Muscle of back (tissue), 11 donors: ENCODE results near the gene TOP2A. TPM values are rescaled to one million over a fixed set of nuclear protein-coding genes. Genes with fewer than 3 reads are reported as not detected.

Experiments
- DNase-seq, 3 donors: peaks; one replicate each; pipeline versions ENCODE4 v3.0.0 to v3.0.0-alpha.2; 2013
- polyA plus RNA-seq, 10 donors: library from polyadenylated mRNA; unstranded; fragments of 120-200 nt; gene quantifications; one replicate each; pipeline ENCODE4 v1.2.1, GENCODE V29; 2013; ENCODE audit not compliant: insufficient read length in 10 of 10

TOP2A gene
- polyA plus RNA-seq, 10 donors: 50.2 to 119 (median 78.6) TPM

DNA sequence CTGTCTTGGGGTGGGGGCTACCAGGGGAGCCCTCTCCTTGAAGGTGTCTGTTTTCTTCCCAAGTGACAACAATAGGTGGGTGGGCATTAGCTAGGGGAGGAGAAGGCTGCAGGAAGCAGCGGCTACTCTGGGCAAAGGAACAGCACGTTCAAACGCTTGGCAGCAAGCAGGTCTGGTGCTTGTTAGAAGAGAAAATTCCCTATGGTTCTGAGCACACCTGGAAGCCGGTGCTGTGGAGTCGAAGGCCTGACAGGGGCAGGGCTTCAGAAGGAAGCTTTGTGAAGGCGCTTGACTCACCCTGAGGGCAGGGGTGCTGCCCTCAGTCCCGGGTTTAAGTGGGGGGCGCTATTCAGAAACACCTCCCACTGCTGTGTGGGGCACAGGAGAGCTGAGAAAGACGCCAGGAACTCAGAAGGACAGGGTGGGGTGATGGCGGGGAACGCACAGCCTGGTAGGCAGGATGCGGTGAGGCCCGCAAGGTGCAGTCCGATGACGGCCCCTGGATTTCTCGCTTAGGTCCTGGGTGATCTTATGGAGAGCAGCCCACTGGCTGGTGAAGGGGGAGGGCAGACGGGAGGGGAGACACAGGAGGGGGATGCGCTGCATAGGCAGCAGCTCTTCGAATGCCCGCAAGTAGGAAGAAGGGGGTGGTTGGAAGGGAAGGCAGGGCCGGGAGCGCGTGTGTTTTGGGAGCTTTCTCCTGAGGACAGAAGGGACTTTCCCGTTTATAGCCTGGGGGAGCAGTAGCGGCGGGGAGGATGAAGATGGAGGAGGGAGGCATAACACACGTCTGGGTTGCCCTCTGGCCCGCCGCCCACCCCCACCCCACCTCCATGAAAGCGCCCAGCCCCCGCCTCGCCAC, 56.4 kb downstream of the TOP2A start:
- DNase-seq: peak in 1 of 3 donors; percentile 5

- no peak for DNase-seq
Measured at GRCh38 chr17:40360091-40360490, 57.6 kb downstream of the TOP2A start.

DNA sequence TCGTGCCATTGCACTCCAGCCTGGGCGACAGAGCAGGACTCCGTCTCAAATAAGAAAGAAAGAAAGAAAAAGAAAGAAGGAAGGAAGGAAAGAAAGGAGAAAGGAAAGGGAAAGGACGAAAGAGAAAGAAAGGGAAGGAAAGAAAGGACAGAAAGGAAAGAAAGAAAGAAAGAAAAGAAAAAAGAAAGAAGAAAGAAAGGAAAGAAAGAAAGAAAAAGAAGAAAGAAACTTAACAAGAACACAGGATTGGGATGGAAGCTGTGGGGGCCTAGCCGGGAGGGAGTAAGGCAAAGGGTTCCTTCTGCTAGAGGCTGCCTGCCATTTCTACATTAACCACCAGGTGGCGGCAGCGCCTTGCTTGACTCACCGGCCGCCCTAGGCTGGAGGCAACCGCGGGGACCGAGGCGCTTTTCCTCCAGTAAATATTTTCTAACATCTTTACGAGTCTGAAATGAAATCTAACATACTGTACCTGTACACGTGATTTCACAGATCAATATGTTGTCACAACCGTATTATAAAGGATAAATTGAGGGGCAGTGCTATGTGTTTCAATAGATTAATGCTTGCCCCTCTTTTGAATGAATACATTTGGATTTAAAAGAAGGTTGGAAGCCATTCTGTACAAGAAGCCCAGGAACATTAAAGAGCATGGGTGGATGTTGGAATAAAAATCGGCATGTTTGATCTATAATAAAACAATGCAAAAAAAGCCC, 59.2 kb downstream of the TOP2A start:
- peak; percentile 84 to 95 (median 90) for DNase-seq

DNA sequence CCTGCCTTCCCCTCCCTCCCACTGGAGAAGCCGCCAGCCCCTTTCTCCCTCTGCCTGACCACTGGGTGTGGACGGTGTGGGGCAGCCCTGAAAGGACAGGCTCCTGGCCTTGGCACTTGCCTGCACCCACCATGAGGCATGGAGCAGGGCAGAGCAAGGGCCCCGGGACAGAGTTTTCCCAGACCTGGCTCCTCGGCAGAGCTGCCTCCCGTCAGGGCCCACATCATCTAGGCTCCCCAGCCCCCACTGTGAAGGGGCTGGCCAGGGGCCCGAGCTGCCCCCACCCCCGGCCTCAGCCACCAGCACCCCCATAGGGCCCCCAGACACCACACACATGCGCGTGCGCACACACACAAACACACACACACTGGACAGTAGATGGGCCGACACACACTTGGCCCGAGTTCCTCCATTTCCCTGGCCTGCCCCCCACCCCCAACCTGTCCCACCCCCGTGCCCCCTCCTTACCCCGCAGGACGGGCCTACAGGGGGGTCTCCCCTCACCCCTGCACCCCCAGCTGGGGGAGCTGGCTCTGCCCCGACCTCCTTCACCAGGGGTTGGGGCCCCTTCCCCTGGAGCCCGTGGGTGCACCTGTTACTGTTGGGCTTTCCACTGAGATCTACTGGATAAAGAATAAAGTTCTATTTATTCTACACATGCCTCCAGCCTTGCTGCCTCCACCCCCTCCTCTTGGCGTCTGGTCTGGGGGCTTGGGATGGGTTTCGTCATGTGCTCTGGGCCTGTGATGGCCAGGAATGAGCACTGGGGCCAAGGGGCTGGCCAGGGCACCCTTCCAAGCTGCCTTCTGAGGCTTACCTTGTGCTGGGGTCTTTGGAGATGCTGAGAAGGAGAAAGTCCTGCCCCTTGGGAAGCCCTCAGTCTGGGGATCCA, 60.5 kb downstream of the TOP2A start:
- peak in 1 of 3 donors; percentile 50 for DNase-seq

GRCh38 chr17:40355804-40356758, 61.6 kb downstream of the TOP2A start:
- DNase-seq: peak in 1 of 3 donors; percentile 56

DNA sequence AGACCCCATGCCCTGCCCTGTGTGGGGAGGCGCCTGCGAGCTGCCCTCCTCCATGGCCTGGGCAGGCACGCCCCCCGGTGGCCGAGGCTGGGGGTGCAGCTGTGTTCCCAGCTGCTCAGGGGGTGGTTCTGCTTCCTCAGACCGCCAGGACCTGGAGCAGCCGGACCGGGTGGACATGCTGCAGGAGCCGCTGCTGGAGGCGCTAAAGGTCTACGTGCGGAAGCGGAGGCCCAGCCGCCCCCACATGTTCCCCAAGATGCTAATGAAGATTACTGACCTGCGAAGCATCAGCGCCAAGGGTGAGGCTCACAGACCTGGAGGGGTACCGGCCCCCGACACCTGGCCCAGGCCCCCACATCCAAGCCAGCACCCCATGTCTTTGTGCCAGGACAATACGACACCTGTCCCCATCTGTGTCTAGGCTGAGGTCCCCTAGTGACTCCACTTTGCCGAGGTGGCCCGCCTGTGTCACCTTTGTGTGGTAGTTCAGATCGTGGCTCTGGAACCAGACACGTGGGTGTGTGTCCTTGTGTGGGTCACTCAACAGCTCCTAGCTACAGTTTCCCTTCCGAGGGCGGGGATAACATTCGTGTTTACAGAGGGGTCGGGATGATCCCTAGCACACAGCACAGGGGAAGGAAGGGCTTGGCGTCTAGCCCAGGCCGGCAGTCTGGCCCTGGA, 62.4 kb downstream of the TOP2A start:
- DNase-seq: peak in 1 of 3 donors; percentile 86

DNA sequence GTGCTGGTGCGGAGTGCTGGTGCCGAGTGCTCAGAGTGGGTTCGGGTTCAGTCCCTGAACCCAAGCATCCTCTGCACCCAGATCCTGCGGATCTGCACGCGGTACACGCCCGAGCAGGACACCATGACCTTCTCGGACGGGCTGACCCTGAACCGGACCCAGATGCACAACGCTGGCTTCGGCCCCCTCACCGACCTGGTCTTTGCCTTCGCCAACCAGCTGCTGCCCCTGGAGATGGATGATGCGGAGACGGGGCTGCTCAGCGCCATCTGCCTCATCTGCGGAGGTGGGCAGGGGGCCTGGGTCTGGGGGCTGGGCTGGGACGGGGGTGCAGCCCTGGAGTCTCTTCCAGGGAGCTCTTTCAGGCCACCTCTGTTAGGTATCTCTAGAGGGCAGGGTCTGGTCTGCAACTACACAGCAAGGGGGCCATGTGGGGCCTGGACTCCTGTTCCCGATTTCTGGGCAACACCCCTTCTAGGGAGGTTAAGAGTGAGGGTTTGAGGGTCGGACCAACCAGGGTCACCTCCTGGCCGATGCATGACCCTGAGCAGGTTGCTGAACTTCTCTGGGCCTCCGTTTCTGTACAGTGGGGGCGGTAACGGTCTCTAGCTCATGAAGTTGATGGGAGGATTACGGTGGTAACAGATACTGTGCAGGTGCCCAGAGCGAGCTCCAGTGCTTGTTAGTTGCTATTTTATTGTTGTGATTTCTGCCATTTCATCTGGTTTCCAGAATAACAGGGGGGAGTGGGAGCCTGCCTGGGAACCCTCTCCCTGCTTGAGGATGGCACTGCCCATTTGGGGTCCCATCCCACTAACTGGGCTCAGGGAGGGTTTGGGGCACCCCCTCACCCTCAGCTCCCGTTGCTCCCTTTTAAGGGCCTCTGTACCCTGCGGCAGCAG, 63.2 kb downstream of the TOP2A start:
- DNase-seq: peak in 1 of 3 donors; percentile 28

DNA sequence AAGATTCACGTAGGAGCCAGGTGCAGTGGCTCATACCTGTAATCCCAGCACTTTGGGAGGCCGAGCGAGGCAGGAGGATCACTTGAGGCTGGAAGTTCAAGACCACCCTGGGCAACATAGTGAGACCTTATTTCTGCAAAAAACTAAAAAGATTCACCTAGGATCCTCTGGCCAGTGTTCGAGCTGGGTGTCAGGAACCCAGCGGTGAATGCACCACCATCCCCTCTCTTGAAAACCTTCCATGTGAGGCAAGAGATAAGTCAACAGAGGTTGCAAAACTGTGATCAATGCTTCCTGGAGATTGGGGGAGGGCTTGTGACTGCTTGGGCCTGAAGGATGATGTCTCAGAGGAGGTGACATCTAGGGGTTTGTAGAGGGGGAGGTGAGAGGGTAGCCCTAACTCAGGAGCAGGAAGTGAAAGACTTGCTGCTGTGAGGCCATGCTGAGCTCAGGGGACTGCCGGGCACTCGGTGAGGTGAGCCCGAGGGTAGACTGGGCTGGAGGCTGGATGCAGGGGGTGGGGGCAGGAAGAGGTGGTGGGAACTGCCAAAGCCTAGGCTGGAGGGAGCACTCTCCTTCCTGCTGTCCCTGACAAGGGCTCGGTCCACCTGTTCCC, 64.8 kb downstream of the TOP2A start:
- DNase-seq: peak in 1 of 3 donors; percentile 24

DNA sequence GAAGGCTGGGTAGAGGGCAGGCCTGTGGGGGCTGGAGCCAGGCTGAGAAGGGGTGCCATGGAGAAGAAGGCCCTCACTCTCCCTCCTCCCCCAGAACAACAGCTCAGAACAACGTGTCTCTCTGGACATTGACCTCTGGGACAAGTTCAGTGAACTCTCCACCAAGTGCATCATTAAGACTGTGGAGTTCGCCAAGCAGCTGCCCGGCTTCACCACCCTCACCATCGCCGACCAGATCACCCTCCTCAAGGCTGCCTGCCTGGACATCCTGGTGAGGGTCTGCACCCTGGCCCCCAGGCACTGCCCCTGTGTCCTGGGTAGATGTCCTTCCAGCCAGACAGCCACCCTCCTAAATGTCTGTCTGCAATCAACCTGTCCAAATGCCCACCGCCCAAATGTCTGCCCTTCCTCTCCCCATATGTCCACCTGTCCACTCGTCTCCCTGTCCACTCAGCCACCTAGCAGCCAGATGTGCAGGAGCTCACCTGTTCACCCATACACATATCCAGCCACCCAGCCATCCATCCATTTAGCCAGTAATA, 65.4 kb downstream of the TOP2A start:
- peak in 1 of 3 donors; percentile 16 for DNase-seq

GRCh38 chr17:40351359-40352236, 66.1 kb downstream of the TOP2A start:
- DNase-seq: peak in 1 of 3 donors; percentile 59

DNA sequence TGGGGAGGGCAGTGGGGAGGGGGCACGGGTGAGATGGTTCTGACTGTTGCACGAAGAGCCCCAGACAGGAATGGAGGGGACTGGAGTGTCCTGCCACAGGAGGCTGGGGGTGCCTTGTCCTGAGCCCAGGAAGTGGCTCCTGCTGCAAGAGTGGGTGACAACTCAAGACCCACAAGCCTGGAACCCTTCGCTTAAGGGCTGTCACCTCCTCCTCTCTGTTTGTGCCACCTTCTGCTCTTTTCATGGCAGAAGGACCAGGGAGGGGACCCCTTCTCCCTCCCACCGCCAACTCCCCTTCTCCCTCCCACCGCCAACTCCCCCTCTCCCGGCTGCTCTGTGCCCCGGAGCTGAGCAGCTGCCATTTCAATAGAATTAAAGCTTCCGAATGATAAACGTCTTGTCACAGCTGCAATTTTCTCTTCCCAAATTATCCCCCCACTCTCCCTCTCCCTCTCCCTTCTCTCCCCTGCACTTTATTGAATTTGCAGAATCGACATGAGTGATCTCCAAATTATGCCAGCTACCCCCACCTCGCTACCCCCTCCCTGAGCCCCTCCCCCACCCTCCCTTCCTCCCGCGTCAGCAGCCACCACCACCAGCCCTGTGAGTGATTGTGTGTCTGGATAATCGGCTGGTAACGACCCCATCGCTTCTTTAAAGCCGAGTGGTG, 66.9 kb downstream of the TOP2A start:
- DNase-seq: peak in 1 of 3 donors; percentile 62

GRCh38 chr17:40349895-40350688, 67.6 kb downstream of the TOP2A start:
- DNase-seq: peak in 1 of 3 donors; percentile 86

DNA sequence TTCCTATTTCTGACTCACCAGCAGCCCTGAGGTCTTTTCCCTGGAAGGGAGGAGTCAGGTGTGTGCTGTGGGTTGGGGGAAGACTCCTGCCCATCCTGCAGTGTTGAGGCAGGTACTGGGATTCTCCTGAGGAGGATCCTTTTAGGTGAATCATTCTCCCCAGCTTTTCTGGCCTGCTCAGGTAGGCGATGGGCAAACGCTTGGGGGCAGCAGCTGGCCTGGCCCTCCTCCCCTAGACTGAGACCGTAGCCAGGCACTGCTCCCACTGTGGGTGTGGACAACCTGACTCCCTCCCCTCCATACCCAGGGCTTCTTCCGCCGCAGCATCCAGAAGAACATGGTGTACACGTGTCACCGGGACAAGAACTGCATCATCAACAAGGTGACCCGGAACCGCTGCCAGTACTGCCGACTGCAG, 68.2 kb downstream of the TOP2A start:
- no peak for DNase-seq

- DNase-seq: peak in 1 of 3 donors; percentile 61
Measured at GRCh38 chr17:40348562-40349476, 68.9 kb downstream of the TOP2A start.
